KMS-11 (cell line): ENCODE measurements around the gene PRKCZ.

ENCODE experiments used
- H2AFZ ChIP-seq: fragments of 200-600 bp; sonication (generic); 2 replicates; pipeline ENCODE4 v1.6.1; 2016; ENCODE audit warnings: antibody characterized with exemption, mixed run types, low read depth
- H3K27ac ChIP-seq: fragments of 200-600 bp; sonication (generic); 2 replicates; pipeline ENCODE4 v1.6.1; 2016; ENCODE audit warnings: mild to moderate bottlenecking, mixed run types
- H3K27me3 ChIP-seq: fragments of 200-600 bp; sonication (generic); 2 replicates; pipeline ENCODE4 v1.6.1; 2017; ENCODE audit warnings: mild to moderate bottlenecking, low read depth, mixed run types, moderate library complexity; ENCODE audit not compliant: insufficient read depth
- H3K36me3 ChIP-seq: fragments of 200-600 bp; sonication (generic); 2 replicates; pipeline ENCODE4 v1.6.1; 2017; ENCODE audit warnings: mild to moderate bottlenecking, mixed run types; ENCODE audit not compliant: insufficient read depth
- H3K4me1 ChIP-seq: fragments of 200-600 bp; sonication (generic); 2 replicates; pipeline ENCODE4 v1.6.1; 2016; ENCODE audit warnings: mild to moderate bottlenecking, low read depth, mixed run types; ENCODE audit not compliant: poor library complexity, severe bottlenecking
- H3K4me2 ChIP-seq: fragments of 200-600 bp; sonication (generic); 2 replicates; pipeline ENCODE4 v1.7.0; 2016; ENCODE audit warnings: mild to moderate bottlenecking, mixed run types
- H3K4me3 ChIP-seq: fragments of 200-600 bp; sonication (generic); IDR thresholded peaks from 2 replicates; pipeline ENCODE4 v1.6.1; 2017; ENCODE audit warnings: low read depth, low read length, mixed read lengths; ENCODE audit not compliant: insufficient read depth
- H3K79me2 ChIP-seq: fragments of 200-600 bp; sonication (generic); 2 replicates; pipeline ENCODE4 v1.6.1; 2016; ENCODE audit warnings: low read depth, mixed run types; ENCODE audit not compliant: insufficient read depth
- H3K9ac ChIP-seq: fragments of 200-600 bp; sonication (generic); 2 replicates; pipeline ENCODE4 v1.6.1; 2016; ENCODE audit warnings: mild to moderate bottlenecking, mixed run types
- H4K20me1 ChIP-seq: fragments of 200-600 bp; sonication (generic); 2 replicates; pipeline ENCODE4 v1.6.1; 2016; ENCODE audit warnings: mild to moderate bottlenecking, mixed run types; ENCODE audit not compliant: insufficient read depth
- CTCF ChIP-seq: fragments of 200-600 bp; sonication (generic); conservative IDR thresholded peaks from 2 replicates; pipeline ENCODE4 v1.6.1; 2017; ENCODE audit warnings: low read depth, mild to moderate bottlenecking, antibody characterized with exemption, low read length, moderate library complexity, mixed read lengths

The PRKCZ gene

GRCh38 chr1:2186901-2187300, 136.7 kb downstream of the PRKCZ start:
- H3K36me3 ChIP-seq, result no peaks in the 10 kb centered on the region
- no peak for TF ChIP-seq CTCF
- no peaks in the 10 kb centered on the region for H3K79me2 ChIP-seq
- peaks cover 51% of the 10 kb centered on the region for H3K27me3 ChIP-seq
- H3K4me3 ChIP-seq, result no peak overlapping the region
- no peak overlapping the region for H3K4me2 ChIP-seq
- no peak overlapping the region for H3K27ac ChIP-seq
- H4K20me1 ChIP-seq, result no peaks in the 10 kb centered on the region
- H3K9ac ChIP-seq, result no peak overlapping the region
- no peak overlapping the region for H2AFZ ChIP-seq
- no peaks in the 10 kb centered on the region for H3K4me1 ChIP-seq

- H3K79me2 ChIP-seq, result no peaks in the 10 kb centered on the region
- no peak overlapping the region for H2AFZ ChIP-seq
- H3K4me1 ChIP-seq, result no peaks in the 10 kb centered on the region
- H3K4me2 ChIP-seq, result no peak overlapping the region
- no peak overlapping the region for H3K27ac ChIP-seq
- TF ChIP-seq CTCF, result no peak
- no peaks in the 10 kb centered on the region for H4K20me1 ChIP-seq
- peaks cover 55% of the 10 kb centered on the region for H3K27me3 ChIP-seq
- H3K36me3 ChIP-seq, result no peaks in the 10 kb centered on the region
- H3K4me3 ChIP-seq, result no peak overlapping the region
- no peak overlapping the region for H3K9ac ChIP-seq
Observed at GRCh38 chr1:2187619-2188018, 137.4 kb downstream of the PRKCZ start.

GRCh38 chr1:2188336-2188735, 138.1 kb downstream of the PRKCZ start:
- Histone ChIP-seq H3K36me3 (no peaks in the 10 kb centered on the region), H3K27ac (no peak overlapping the region), H3K27me3 (peaks cover 53% of the 10 kb centered on the region), H3K4me2 (no peak overlapping the region), H2AFZ (no peak overlapping the region), H3K4me3 (no peak overlapping the region), H4K20me1 (no peaks in the 10 kb centered on the region), H3K79me2 (no peaks in the 10 kb centered on the region), H3K4me1 (no peaks in the 10 kb centered on the region), H3K9ac (no peak overlapping the region)
- TF ChIP-seq CTCF, result no peak

- H3K27me3 ChIP-seq, result peaks cover 39% of the 10 kb centered on the region
- H3K36me3 ChIP-seq, result no peaks in the 10 kb centered on the region
- H3K79me2 ChIP-seq, result no peaks in the 10 kb centered on the region
- no peak overlapping the region for H3K9ac ChIP-seq
- no peak overlapping the region for H3K27ac ChIP-seq
- no peaks in the 10 kb centered on the region for H3K4me1 ChIP-seq
- TF ChIP-seq CTCF, result no peak
- H3K4me3 ChIP-seq, result no peak overlapping the region
- H2AFZ ChIP-seq, result no peak overlapping the region
- no peaks in the 10 kb centered on the region for H4K20me1 ChIP-seq
- no peak overlapping the region for H3K4me2 ChIP-seq
Observed at GRCh38 chr1:2189459-2190425, 139.5 kb downstream of the PRKCZ start.
